Airway epithelial cell (primary cell): ENCODE results near the gene VAV2. TPM values are rescaled to one million over a fixed set of nuclear protein-coding genes. Genes with fewer than 3 reads are reported as not detected.

Source experiments
- total RNA-seq: library from RNA; depleted of rRNA; stranded (reverse); fragments of >200 nt; gene quantifications from 2 replicates; pipeline ENCODE4 v1.2.3, GENCODE V29; 2015

VAV2 gene, protein sequence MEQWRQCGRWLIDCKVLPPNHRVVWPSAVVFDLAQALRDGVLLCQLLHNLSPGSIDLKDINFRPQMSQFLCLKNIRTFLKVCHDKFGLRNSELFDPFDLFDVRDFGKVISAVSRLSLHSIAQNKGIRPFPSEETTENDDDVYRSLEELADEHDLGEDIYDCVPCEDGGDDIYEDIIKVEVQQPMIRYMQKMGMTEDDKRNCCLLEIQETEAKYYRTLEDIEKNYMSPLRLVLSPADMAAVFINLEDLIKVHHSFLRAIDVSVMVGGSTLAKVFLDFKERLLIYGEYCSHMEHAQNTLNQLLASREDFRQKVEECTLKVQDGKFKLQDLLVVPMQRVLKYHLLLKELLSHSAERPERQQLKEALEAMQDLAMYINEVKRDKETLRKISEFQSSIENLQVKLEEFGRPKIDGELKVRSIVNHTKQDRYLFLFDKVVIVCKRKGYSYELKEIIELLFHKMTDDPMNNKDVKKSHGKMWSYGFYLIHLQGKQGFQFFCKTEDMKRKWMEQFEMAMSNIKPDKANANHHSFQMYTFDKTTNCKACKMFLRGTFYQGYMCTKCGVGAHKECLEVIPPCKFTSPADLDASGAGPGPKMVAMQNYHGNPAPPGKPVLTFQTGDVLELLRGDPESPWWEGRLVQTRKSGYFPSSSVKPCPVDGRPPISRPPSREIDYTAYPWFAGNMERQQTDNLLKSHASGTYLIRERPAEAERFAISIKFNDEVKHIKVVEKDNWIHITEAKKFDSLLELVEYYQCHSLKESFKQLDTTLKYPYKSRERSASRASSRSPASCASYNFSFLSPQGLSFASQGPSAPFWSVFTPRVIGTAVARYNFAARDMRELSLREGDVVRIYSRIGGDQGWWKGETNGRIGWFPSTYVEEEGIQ
- 21.0 and 25.1 TPM in 2 replicates for total RNA-seq

DNA sequence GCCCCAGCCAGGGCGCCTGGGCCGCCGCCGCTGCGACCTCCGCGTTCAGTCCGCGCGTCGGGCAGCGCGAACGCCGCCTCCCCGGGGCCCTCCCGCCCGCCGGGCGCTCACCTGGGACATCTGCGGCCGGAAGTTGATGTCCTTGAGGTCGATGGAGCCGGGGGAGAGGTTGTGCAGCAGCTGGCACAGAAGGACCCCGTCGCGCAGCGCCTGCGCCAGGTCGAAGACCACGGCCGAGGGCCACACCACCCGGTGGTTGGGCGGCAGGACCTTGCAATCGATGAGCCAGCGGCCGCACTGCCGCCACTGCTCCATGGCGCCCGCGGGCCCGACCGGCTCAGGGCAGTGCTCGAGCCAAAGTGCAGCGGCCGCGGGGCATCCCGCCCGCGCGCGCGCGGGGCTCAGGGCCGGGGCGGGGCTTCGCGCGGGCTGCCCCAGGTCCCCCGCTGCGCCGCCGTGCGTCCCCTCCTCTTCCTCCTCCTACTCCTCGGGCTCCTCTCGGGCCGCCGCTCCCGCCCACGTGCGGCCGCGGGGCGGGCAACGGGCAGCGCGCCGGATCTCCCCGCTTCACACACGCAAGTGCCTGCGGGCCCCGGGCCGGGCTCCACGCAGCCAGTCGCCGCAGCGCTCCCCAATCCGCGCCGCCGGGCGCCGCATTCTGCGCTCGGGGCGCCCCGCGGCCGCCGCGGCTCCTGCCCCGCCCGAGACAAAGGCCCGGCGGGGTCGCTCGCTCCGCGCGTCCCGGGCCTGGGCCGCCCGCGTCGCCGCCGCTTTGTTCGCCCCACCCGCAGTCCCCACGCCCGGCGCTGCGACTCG lies at the start of gene VAV2:
VAV2 (minus strand) TSS at position 361 of the 816 bp plus-strand sequence; CDS start at position 315, 46 bp downstream.

GRCh38 chr9:134024828-134025605 lies 32.9 kb upstream of the VAV2 start, which contains the start of gene BRD3OS:
Gene BRD3OS (plus strand): TSS chr9:134025481. CDS start chr9:134026748, 1,267 bp downstream.

GRCh38 chr9:133737774-133738639 lies 254.1 kb downstream of the VAV2 start, which contains the start of gene SARDH:
Gene SARDH (minus strand): TSS chr9:133738352. CDS start chr9:133734173, 4,179 bp downstream.

Other genes with a start within 250 kb of the VAV2 start
- gene BRD3OS, start 33.2 kb upstream of the VAV2 start, total RNA-seq = 10.8 and 14.3 TPM in 2 replicates
- gene BRD3, start 75.7 kb upstream of the VAV2 start, total RNA-seq = 10.6 and 11.2 TPM in 2 replicates
- 18.3 and 31.2 TPM in 2 replicates for gene WDR5, start 143.8 kb upstream of the VAV2 start, total RNA-seq
- gene RNU6ATAC, start 172.2 kb upstream of the VAV2 start, total RNA-seq = not detected in 2 replicates